HG02885 (cell line): ENCODE measurements around the gene LITAFD.
A peak's percentile ranks its signal among the peaks of the same experiment; 100 is the strongest.
"Not testable (repeated sequence)": the region's sequence is repeated elsewhere in the genome, so short reads cannot be mapped to it uniquely, and the experiment has no call there.

ENCODE experiments used
- ATAC-seq: cut with Tn5 transposase; IDR thresholded peaks from one replicate; pipeline ENCODE4 v1.9.1; 2021; ENCODE audit warnings: mild to moderate bottlenecking; ENCODE audit not compliant: unreplicated experiment, poor library complexity

The LITAFD gene

DNA sequence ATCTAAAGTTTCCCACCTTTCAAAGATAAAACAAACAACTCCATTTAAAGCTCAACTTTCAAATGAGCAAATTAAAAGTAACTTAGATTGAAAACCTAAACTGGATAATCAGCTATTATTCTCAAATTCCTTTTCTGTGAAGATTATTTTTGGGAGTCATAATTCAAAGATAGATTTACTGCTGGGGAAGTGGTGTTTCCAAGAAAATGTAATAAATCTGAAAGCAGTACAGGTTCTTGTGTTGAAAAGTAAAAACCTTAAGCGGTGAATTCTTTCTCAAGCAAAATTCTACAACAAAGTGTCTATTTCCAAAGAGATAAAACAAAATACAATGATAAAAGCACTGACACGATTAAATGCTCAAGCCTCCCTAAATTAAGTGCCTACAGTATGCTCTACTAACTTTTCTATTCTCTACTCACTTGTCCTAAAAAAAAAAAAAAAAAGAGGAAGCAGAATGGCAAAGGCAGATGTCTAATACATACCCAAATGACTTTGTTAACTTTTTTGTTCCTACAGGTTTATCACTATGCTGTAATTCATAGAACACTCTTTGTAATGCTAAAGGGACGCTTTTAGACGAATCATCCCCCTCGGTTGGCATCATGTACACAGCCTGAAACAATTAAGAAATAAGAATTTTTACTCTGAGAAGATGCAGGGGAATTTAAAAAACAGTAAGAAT, 34.5 kb downstream of the LITAFD start:
- ATAC-seq, result no peak

DNA sequence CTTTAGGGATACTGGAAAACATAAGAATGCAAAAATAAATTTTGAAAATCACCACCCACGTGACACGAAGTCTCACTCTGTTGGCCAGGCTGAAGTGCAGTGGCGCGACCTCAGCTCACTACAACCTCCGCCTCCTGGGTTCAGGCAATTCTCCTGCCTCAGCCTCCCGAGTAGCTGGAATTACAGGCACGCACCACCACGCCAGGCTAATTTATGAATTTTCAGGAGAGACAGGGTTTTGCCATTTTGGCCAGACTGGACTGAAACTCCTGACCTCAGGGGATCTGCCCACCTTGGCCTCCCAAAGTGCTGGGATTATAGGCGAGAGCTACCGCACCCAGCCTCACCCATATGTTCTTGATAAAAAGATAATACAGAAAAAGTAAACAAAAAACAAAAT, 35.2 kb downstream of the LITAFD start:
- not testable (repeated sequence) for ATAC-seq

DNA sequence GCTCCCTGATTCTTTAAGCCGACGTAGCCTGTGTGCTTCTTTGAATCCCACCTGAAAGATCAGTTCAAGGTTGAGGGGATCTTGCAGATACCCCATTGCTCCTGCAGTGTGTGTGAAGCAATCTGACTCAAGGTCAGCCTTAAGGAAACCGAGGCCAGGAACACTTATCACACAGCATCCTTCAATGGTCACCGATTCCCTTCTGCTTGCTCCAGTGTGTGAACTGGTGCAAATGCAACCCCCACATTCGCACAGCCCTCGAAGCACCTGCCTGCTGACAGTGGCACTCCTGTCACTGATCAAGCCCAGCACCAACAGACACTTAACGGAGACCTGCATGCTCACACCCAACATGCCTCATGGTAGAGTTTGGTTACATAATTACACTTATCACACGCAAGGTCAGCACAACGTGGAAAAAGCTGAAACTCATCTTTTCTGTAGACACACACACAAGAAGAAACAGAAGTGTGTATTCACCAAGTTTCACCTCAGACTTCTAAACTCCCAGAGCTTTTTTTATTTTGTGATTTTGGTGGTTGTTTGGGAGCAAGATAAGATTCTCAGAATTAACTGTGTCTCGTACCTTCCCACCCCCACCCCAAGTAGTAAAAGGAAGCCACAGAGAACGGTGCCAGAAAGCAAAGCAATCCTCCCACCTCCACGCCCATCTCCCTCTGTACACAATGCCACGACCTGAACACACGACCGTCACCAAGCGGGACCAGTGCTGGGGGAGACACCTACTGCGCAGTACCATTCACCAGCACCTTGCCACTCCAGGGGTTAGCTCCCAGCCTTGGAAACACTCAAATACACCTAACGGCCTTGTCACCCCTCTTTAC, 37.2 kb downstream of the LITAFD start:
- ATAC-seq, result no peak

DNA sequence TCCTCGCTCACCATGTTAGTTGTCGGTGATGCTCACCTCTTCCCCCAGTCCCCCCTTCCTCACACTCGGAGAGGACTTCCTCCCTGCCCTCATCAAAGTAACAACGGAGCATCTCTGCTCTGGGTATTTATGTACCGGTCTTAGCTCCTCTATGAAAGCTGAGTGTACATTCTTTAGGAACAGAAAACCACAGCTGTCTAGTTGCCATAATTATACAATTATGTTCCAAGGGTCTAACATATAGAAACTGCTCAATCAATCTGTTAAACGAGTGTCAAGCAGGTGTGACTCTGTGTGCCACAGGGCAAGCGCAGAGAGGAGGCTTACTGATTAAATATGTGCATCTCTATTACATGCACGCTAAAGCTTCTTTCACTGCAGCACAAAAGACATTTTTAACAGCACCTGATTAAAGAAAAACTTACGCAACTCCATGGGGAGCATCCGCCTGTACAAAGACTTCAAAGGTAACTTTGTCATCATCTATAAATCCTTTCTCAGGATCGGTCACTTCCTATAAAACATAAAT, 37.8 kb downstream of the LITAFD start:
- no peak for ATAC-seq

DNA sequence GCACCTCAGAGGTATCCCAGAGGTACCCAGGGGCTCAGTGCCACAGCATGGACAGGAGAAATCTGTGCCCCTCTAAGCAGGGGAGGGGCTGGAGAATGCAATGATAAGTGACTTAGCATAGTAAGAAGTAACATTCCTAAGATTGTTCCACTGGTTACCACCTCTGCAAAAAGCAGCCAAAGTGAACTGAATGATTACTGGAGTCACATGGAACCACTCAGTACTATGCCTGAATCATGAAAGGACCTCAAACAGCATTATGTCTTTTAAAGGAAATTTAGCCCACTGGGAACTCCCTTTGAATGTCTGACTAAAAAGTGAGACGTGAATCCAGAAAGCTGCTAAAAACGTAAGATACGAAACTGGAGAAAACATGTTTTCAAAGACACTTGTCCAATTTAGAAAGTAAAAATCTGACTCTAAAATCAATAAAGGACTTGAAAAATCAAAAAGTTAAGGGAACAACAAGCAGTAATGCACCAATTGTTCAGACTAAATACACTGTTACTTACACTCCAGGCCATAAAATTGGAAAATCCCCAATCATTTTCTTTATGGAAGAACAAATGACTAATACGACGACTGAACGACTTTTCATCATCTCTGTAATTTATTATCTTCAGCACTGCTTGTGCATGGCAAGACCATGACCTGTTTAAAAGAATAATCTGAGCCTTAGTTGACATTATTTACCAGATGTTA, 38.6 kb downstream of the LITAFD start:
- ATAC-seq, result no peak

DNA sequence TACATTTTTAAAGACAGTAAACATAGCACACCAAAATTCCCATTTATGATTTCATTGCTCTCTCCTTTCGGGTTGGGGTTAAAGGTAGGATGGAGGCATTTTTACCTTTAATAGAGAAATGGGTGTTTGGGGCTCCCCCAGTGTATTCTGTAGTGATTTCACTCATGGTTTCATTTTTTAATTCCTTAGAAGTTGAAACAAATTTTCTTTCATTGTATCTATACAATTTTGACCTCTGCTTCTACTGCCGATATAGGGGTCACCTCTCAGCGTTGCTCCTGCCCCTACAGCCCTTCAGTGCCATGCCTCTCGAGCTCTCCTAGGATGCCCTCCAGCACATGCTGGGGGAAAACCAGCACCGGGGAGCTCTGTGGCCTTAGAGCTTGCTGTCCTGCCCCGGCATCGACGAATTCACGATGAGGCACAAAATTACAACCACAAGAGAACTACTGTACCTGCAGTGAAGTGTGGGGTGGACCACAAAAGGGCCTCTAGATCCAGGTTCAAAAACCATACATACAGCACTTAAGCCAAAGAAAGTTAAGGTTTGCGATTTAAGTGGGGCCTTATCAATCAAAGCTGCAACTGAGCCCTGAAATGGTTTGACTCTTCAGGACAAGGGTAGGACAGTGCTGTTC, 39.3 kb downstream of the LITAFD start:
- ATAC-seq, result no peak

DNA sequence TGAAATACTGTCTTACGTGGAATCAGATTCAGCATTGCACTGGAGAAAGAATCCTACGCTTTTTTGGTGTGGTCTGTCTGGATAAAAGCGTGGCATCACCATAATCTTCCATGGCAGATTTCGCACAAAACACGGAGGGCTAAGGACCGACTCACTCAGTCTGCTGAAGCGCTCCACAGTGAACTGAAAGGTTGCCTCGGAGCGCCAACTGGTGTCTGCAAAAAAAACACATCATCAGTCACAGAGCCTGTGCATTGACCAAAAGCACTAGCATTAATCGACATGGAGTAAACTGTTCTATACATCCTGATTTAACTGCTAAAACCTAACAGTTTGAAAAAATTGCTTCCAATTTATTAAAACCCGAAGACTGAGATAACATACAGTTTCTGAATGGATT, 41.0 kb downstream of the LITAFD start:
- no peak for ATAC-seq

DNA sequence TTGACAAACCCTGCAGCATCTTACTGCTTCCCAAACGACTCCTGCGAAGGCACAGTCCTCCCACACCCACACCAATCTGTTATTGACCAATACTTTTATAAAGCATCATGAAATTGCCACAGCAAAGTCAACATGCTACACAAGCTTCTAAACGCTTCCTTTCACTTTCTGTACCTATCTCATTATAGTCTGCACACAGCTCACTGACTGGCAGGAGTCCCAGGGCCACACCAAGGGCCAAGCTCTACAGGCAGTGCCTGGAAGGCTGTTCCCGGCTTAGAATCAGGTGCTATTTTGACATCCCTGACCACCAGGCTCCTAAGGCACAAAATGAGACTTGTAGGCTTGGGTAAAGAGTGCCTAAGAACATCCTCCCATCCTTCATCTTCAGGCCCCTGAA, 42.1 kb downstream of the LITAFD start:
- ATAC-seq, result no peak

DNA sequence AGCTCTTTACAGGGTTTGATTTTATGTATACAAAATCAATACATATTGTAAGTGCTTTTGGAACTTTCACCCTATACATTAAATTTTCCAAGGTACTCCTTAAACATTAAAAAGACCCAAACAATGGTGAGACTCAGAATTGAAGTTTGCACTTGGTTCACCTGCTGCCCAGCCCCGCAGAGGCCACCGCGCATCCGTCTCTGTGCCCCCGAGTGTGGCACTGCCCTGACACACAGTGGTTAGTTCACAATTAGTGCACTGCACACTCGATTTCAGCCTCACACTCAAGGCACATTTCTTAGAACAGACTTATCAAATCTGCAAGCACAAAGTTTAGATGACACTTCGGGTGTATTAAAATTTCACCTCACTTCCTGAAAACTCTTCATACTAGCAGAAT, 43.3 kb downstream of the LITAFD start:
- no peak for ATAC-seq

DNA sequence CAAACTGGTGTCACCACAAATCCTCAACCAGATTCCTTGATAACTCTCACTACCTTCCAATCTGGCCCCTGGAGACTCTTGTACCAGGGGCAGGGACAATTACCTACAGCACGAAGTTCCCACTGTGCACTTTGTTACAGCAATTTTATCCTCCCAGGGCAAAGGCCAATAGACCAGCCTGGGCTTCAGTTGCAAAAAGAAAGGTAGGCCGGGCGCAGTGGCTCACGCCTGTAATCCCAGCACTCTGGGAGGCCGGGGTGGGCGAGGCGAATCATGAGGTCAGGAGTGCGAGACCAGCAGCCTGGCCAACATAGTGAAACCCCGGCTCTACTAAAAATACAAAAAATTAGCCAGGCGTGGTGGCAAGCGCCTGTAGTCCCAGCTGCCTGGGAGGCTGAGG, 44.7 kb downstream of the LITAFD start:
- ATAC-seq, result no peak

DNA sequence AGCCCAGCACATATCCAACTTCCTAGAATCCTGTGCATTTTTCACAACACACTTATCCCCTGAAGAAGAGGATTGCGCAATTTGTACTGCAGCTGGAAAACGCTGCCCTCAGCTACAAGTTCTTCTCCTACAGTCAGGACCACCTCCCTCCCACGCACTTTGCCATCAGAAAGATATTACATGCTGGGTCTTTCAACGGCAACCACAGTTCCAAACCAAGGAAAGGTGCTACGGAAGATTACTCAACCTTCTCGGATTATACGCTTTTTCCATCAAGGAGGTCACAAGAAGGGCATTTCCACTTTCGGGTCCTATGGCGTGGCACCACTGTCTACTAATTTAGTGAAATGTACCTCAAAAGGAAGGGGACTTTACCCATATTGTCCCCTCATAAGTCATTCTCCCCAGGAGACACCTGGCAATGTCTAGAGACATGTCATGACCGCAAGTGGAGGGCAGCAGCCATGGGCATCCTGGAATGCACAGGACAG, 46.4 kb downstream of the LITAFD start:
- ATAC-seq, result peak; percentile 48

DNA sequence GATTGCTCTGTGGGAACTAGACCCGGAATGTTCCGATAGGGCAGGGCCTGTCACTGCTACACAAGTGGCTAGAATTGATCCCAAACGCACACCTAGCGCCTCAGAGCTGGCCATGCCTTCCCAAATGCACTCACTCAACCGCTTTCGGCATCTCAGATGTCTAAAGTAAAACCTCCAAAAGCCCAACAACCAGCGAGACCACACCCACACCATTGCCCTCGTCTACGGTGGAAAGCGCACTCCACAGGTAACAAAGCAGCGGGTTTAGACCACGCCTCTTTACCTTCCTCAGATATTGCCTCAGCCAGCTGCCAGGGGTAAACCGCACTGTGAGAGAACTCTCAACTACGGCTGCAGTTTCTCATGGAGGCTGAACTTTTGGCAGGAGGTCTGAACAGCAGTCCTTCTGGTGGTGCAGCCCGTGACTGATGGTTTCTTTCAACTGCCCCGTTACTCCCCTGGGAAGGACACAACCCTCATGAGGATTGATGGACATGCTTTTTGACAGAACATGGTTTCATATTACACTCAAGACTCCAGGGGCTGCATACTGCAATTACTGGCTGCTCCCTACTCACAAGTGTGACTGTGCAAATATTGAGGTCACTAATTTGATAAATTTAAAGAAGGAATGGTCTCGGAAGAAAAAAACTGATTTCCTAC, 47.1 kb downstream of the LITAFD start:
- ATAC-seq, result peak; percentile 43

DNA sequence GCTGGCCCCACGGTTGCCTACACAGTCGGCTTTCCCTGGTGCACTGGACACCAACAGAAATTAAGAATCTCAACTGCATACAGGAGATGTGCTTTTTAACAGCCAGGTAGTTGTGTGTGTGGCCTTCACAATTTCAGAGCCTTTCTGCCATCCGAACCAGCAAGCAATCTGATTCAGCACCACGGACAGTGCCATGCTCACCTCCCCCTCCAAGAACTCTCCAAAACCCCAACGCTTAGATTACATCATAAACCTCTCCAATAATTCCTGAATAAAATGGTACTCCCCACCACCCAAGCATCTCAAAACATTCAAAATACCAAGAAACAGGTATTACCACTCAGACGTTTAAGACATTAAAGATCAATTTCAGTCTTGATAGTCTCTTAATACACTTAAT, 49.7 kb downstream of the LITAFD start:
- no peak for ATAC-seq

DNA sequence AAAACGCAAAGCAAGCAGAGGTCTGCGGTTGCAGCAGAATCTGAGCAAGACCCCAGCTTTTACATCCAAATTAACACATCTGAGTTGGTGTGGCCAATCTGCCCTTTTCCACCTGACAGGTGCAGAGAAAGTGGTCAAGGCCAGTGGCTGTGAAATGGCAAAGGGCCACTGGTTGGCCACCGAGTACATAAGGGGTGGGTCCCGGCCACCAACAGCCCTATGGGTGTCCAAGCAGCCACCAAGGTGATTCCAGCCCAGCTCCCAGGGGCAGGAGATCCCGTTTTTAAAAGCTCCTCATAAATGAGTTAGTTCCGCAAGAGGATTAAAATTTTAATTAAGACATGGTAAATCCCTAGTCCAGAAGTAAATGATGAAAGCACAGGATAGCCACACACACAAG, 52.5 kb downstream of the LITAFD start:
- no peak for ATAC-seq
